ENCODE measurements around the gene TP53I13.

GRCh38 chr17:29559640-29560039, 8.9 kb upstream of the TP53I13 start:
- TF ChIP-seq, protein P1, sequence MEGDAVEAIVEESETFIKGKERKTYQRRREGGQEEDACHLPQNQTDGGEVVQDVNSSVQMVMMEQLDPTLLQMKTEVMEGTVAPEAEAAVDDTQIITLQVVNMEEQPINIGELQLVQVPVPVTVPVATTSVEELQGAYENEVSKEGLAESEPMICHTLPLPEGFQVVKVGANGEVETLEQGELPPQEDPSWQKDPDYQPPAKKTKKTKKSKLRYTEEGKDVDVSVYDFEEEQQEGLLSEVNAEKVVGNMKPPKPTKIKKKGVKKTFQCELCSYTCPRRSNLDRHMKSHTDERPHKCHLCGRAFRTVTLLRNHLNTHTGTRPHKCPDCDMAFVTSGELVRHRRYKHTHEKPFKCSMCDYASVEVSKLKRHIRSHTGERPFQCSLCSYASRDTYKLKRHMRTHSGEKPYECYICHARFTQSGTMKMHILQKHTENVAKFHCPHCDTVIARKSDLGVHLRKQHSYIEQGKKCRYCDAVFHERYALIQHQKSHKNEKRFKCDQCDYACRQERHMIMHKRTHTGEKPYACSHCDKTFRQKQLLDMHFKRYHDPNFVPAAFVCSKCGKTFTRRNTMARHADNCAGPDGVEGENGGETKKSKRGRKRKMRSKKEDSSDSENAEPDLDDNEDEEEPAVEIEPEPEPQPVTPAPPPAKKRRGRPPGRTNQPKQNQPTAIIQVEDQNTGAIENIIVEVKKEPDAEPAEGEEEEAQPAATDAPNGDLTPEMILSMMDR (IDR thresholded peaks at IDR 0.05), result no peak
- TF ChIP-seq POLR2A (IDR thresholded peaks at IDR 0.05), result no peak

Data from tibial nerve (tissue), 3 donors.